RKO (cell line): Measurements from ENCODE around the gene FALEC.
A peak's percentile ranks its signal among the peaks of the same experiment; 100 is the strongest.

Experiments
- DNase-seq: peaks from one replicate; pipeline ENCODE4 v3.0.0-alpha.2; 2016; ENCODE audit warnings: low spot score

The FALEC gene

GRCh38 chr1:150545486-150546032, 30.0 kb downstream of the FALEC start:
- no peak for DNase-seq

GRCh38 chr1:150546294-150546937, 30.9 kb downstream of the FALEC start:
- no peak for DNase-seq

- no peak for DNase-seq
These were observed 32.7 kb downstream of the FALEC start for GRCh38 chr1:150548324-150548631.

- peak; percentile 84 for DNase-seq
These were observed 33.3 kb downstream of the FALEC start, which contains the start of gene ADAMTSL4 for GRCh38 chr1:150548632-150549495. Gene ADAMTSL4 (plus strand): TSS chr1:150549408. CDS start chr1:150552289, 2,881 bp downstream.

GRCh38 chr1:150549496-150550221, 34.1 kb downstream of the FALEC start:
- DNase-seq, result no peak

- no peak for DNase-seq
These were observed 34.9 kb downstream of the FALEC start for GRCh38 chr1:150550222-150551050.

- no peak for DNase-seq
These were observed 35.7 kb downstream of the FALEC start for GRCh38 chr1:150551051-150551783.

GRCh38 chr1:150551784-150552127, 36.2 kb downstream of the FALEC start:
- DNase-seq, result no peak

GRCh38 chr1:150552128-150552910, 36.8 kb downstream of the FALEC start:
- DNase-seq, result no peak

- no peak for DNase-seq
These were observed 37.3 kb downstream of the FALEC start for GRCh38 chr1:150552911-150553289.

GRCh38 chr1:150553392-150554085, 38.0 kb downstream of the FALEC start:
- no peak for DNase-seq

- no peak for DNase-seq
These were observed 38.5 kb downstream of the FALEC start for GRCh38 chr1:150554086-150554452.

- no peak for DNase-seq
These were observed 39.8 kb downstream of the FALEC start for GRCh38 chr1:150555198-150555970.

GRCh38 chr1:150555971-150556865, 40.7 kb downstream of the FALEC start:
- no peak for DNase-seq

- DNase-seq, result no peak
These were observed 41.6 kb downstream of the FALEC start for GRCh38 chr1:150557065-150557600.

- DNase-seq, result no peak
These were observed 42.3 kb downstream of the FALEC start for GRCh38 chr1:150557813-150558212.

GRCh38 chr1:150558303-150558704, 42.8 kb downstream of the FALEC start:
- no peak for DNase-seq
